Measurements from ENCODE around the gene ZNF470. TPM values are rescaled to one million over a fixed set of nuclear protein-coding genes. Genes with fewer than 3 reads are reported as not detected.

The ZNF470 gene
- total and polyA plus RNA-seq, 7 donors = 0.46 to 5.8 (median 4.8) TPM

- no peak overlapping the region for H3K4me3 ChIP-seq
- no peak overlapping the region for H3K27ac ChIP-seq
- TF ChIP-seq POLR2AphosphoS5 (IDR thresholded peaks at IDR 0.05) (no peak), EP300 (IDR thresholded peaks at IDR 0.05) (no peak), POLR2A (IDR thresholded peaks at IDR 0.05) (no peak), CTCF (IDR thresholded peaks at IDR 0.05) (no peak)
- H3K27me3 ChIP-seq = no peaks in the 10 kb centered on the region
- H3K4me1 ChIP-seq = no peaks in the 10 kb centered on the region
- intact Hi-C loops (cut with DNase I) = no loop called here
- 95 to 96% methylated on average over 37 of the region's 37 CpGs for WGBS, 2 donors
- H3K9me3 ChIP-seq = peaks cover 0 to 49% (median 3%) of the 10 kb centered on the region in 4 donors
- no peak for DNase-seq
- H3K36me3 ChIP-seq = peaks cover 13 to 56% (median 23%) of the 10 kb centered on the region in 4 donors
Measured at GRCh38 chr19:56622374-56622773, 55.1 kb downstream of the ZNF470 start.

- 83 to 92% methylated on average over 9 of the region's 9 CpGs for WGBS, 2 donors
- H3K27me3 ChIP-seq = no peaks in the 10 kb centered on the region
- peaks cover 0 to 44% (median 3%) of the 10 kb centered on the region in 4 donors for H3K9me3 ChIP-seq
- no peak for DNase-seq
- H3K36me3 ChIP-seq = peaks cover 13 to 49% (median 23%) of the 10 kb centered on the region in 4 donors
- no peak overlapping the region for H3K4me3 ChIP-seq
- TF ChIP-seq POLR2AphosphoS5 (IDR thresholded peaks at IDR 0.05) = no peak
- TF ChIP-seq POLR2A (IDR thresholded peaks at IDR 0.05) = no peak
- no peak for TF ChIP-seq EP300 (IDR thresholded peaks at IDR 0.05)
- no peak for TF ChIP-seq CTCF (IDR thresholded peaks at IDR 0.05)
- intact Hi-C loops (cut with DNase I) = no loop called here
- H3K27ac ChIP-seq = no peak overlapping the region
- no peaks in the 10 kb centered on the region for H3K4me1 ChIP-seq
Measured at GRCh38 chr19:56623006-56623405, 55.7 kb downstream of the ZNF470 start.

GRCh38 chr19:56625708-56626107 is 58.4 kb downstream of the ZNF470 start:
- no peak for TF ChIP-seq CTCF (IDR thresholded peaks at IDR 0.05)
- no peak for TF ChIP-seq POLR2AphosphoS5 (IDR thresholded peaks at IDR 0.05)
- TF ChIP-seq POLR2A (IDR thresholded peaks at IDR 0.05) = no peak
- no peak for TF ChIP-seq EP300 (IDR thresholded peaks at IDR 0.05)
- WGBS, 2 donors = 95% methylated on average over 9 of the region's 9 CpGs
- no peaks in the 10 kb centered on the region for H3K4me1 ChIP-seq
- peaks cover 13 to 46% (median 23%) of the 10 kb centered on the region in 4 donors for H3K36me3 ChIP-seq
- intact Hi-C loops (cut with DNase I) = no loop called here
- no peak for DNase-seq
- no peak overlapping the region for H3K27ac ChIP-seq
- H3K4me3 ChIP-seq = no peak overlapping the region
- H3K27me3 ChIP-seq = no peaks in the 10 kb centered on the region
- peaks cover 0 to 41% (median 10%) of the 10 kb centered on the region in 4 donors for H3K9me3 ChIP-seq

- no peak overlapping the region for H3K4me3 ChIP-seq
- intact Hi-C loops (cut with DNase I) = no loop called here
- TF ChIP-seq EP300 (IDR thresholded peaks at IDR 0.05) (no peak), POLR2A (IDR thresholded peaks at IDR 0.05) (no peak), CTCF (IDR thresholded peaks at IDR 0.05) (no peak), POLR2AphosphoS5 (IDR thresholded peaks at IDR 0.05) (no peak)
- WGBS, 2 donors = 25 to 27% methylated on average over 1 of the region's 1 CpG
- H3K27me3 ChIP-seq = no peaks in the 10 kb centered on the region
- DNase-seq = no peak
- H3K27ac ChIP-seq = no peak overlapping the region
- no peaks in the 10 kb centered on the region for H3K4me1 ChIP-seq
- peaks cover 8 to 45% (median 14%) of the 10 kb centered on the region in 4 donors for H3K9me3 ChIP-seq
- H3K36me3 ChIP-seq = no peaks in the 10 kb centered on the region
Measured at GRCh38 chr19:56633021-56633420, 65.8 kb downstream of the ZNF470 start.

- H3K4me1 ChIP-seq = no peaks in the 10 kb centered on the region
- 12 to 33% methylated on average over 21 of the region's 21 CpGs for WGBS, 2 donors
- DNase-seq = no peak
- peaks cover 0 to 38% (median 7%) of the 10 kb centered on the region in 4 donors for H3K9me3 ChIP-seq
- TF ChIP-seq POLR2AphosphoS5 (IDR thresholded peaks at IDR 0.05) = peak in 1 of 4 donors; percentile 13
- no peak for TF ChIP-seq POLR2A (IDR thresholded peaks at IDR 0.05)
- no peak for TF ChIP-seq EP300 (IDR thresholded peaks at IDR 0.05)
- no peak overlapping the region for H3K4me3 ChIP-seq
- H3K27me3 ChIP-seq = peaks cover 5 to 6% (median 6%) of the 10 kb centered on the region in 3 donors
- intact Hi-C loops (cut with DNase I) = no loop called here
- H3K27ac ChIP-seq = no peak overlapping the region
- no peaks in the 10 kb centered on the region for H3K36me3 ChIP-seq
Measured at GRCh38 chr19:56637976-56638555, 70.8 kb downstream of the ZNF470 start.

Other genes with a start within 250 kb of the ZNF470 start
- 1 to 10 TPM; 3.9 to 5.5 (median 4.5) TPM for gene ZNF582, start 173.9 kb upstream of the ZNF470 start, total RNA-seq
- gene ZNF582, start 173.9 kb upstream of the ZNF470 start, polyA plus RNA-seq = 1 to 10 TPM; 2.0 to 2.4 (median 2.3) TPM
- 10 to 100 TPM in 2 of 4 donors, 1 to 10 TPM in 2; 8.7 to 12.7 (median 10.4) TPM for gene ZNF583, start 163.1 kb upstream of the ZNF470 start, total RNA-seq
- 1 to 10 TPM in 2 of 3 donors, under 1 TPM in 1; under 0.01 to 1.4 (median 1.4) TPM for gene ZNF583, start 163.1 kb upstream of the ZNF470 start, polyA plus RNA-seq
- gene ZNF667, start 90.1 kb upstream of the ZNF470 start, total RNA-seq = 1 to 10 TPM; 2.9 to 6.9 (median 6.4) TPM
- gene ZNF667, start 90.1 kb upstream of the ZNF470 start, polyA plus RNA-seq = 1 to 10 TPM in 1 of 3 donors, not detected in 2; 1.8 TPM
- gene ZNF471, start 59.6 kb upstream of the ZNF470 start, total RNA-seq = 10 to 100 TPM in 1 of 4 donors, 1 to 10 TPM in 3; 8.1 to 11.4 (median 9.3) TPM
- 1 to 10 TPM in 1 of 3 donors, under 1 TPM in 2; 0.23 to 1.9 (median 0.60) TPM for gene ZNF471, start 59.6 kb upstream of the ZNF470 start, polyA plus RNA-seq
- gene ZFP28, start 28.5 kb upstream of the ZNF470 start, total RNA-seq = 10 to 100 TPM in 3 of 4 donors, 1 to 10 TPM in 1; 9.6 to 11.2 (median 10.6) TPM
- 1 to 10 TPM; 1.2 to 1.8 (median 1.6) TPM for gene ZFP28, start 28.5 kb upstream of the ZNF470 start, polyA plus RNA-seq
- gene ZNF71, start 27.8 kb downstream of the ZNF470 start, total RNA-seq = 10 to 100 TPM; 10.4 to 18.0 (median 11.1) TPM
- 1 to 10 TPM in 2 of 3 donors, under 1 TPM in 1; 0.60 to 3.6 (median 1.6) TPM for gene ZNF71, start 27.8 kb downstream of the ZNF470 start, polyA plus RNA-seq
- gene SMIM17, start 75.7 kb downstream of the ZNF470 start, total RNA-seq = 1 to 10 TPM in 1 of 4 donors, under 1 TPM in 2, not detected in 1; 0.68 to 4.7 (median 0.99) TPM
- gene SMIM17, start 75.7 kb downstream of the ZNF470 start, polyA plus RNA-seq = under 1 TPM in 1 of 3 donors, not detected in 2; 0.09 TPM
- 10 to 100 TPM in 1 of 4 donors, 1 to 10 TPM in 3; 2.8 to 14.3 (median 8.4) TPM for gene ZNF835, start 104.3 kb downstream of the ZNF470 start, total RNA-seq
- gene ZNF835, start 104.3 kb downstream of the ZNF470 start, polyA plus RNA-seq = 1 to 10 TPM in 1 of 3 donors, under 1 TPM in 1, not detected in 1; under 0.01 to 1.1 TPM